ENCODE data around the gene TALDO1. TPM values are rescaled to one million over a fixed set of nuclear protein-coding genes. Genes with fewer than 3 reads are reported as not detected.

TALDO1 gene
- total and polyA plus RNA-seq, 10 of the 15 experiments (the other 5 are each of a cell fraction or from before 2014, with no cell fraction given): 121 to 302 (median 182) TPM

DNA sequence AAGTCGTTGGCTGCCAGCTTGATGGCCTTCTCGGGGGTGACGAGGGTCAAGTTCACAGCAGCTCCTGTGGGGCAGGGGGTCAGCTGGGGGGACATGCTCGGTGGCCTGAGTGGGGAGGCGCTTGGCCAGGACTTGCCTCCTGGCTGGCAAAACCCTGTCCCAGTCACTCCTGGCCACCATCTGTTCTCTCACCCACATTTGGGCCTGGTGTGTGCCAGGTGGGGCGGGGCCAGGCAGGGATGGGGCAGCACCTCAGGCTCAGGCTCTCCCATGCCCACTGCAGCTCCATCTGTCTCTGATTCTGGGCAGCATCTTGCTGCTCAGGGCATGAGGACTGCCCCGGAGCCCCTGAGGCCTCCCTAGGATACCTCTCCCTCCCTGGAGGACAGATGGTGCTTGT is 46.3 kb downstream of the TALDO1 start (continued):
- TF ChIP-seq, protein P1, sequence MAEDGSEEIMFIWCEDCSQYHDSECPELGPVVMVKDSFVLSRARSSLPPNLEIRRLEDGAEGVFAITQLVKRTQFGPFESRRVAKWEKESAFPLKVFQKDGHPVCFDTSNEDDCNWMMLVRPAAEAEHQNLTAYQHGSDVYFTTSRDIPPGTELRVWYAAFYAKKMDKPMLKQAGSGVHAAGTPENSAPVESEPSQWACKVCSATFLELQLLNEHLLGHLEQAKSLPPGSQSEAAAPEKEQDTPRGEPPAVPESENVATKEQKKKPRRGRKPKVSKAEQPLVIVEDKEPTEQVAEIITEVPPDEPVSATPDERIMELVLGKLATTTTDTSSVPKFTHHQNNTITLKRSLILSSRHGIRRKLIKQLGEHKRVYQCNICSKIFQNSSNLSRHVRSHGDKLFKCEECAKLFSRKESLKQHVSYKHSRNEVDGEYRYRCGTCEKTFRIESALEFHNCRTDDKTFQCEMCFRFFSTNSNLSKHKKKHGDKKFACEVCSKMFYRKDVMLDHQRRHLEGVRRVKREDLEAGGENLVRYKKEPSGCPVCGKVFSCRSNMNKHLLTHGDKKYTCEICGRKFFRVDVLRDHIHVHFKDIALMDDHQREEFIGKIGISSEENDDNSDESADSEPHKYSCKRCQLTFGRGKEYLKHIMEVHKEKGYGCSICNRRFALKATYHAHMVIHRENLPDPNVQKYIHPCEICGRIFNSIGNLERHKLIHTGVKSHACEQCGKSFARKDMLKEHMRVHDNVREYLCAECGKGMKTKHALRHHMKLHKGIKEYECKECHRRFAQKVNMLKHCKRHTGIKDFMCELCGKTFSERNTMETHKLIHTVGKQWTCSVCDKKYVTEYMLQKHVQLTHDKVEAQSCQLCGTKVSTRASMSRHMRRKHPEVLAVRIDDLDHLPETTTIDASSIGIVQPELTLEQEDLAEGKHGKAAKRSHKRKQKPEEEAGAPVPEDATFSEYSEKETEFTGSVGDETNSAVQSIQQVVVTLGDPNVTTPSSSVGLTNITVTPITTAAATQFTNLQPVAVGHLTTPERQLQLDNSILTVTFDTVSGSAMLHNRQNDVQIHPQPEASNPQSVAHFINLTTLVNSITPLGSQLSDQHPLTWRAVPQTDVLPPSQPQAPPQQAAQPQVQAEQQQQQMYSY (CRISPR knock-in tag; IDR thresholded peaks at IDR 0.05): no peak

DNA sequence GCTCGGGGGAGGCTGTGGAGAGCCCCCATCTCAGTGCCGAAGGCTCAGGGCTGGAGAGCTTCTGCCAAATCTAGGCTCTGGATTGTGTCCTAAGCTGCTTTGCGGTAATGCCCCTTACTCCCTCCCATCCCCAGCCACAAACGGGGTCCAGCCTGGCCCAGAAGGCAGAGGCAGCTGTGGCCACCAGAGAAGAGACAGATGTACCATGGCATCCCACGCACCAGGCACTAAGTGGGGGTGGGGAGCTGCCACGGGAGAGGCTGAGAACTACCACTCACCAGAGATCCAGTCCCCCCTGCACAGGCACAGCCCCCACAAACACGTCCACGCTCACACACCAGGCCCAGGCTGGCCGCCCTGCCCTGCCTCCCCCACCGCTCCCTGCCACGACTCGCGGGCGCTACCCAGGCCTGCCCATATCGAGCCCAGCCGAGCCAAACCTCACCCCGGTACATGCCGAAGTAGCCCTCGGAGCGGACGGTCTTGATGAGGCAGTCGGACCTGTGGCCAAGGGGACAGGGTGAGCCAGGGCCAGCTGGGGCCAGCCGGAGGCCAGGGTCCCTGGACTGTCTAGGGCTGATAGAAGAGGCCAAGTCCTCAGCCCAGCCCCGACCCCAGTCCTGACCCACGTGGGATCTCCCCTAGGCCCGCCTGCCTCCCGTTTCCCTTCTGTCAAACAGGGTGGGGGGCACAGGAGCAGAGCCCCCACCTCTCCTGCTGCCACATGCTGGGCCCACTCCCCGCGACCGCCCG is 46.9 kb downstream of the TALDO1 start:
- DNase-seq (ENCODE audit: low read depth, low spot score) (no peak), ATAC-seq (no peak), FAIRE-seq (no peak)
- ChIA-PET POLR2A (no interaction called here), CTCF (no interaction called here), RAD21 (ENCODE audit: unreplicated experiment) (interaction anchor here (0.6 kb wide), 1 partner anchor 108 kb away, joined by 3 read pairs; no protein-coding TSS in a partner anchor), SMC1A (ENCODE audit: uncharacterized antibody, unreplicated experiment) (no interaction called here)
- peaks cover 0 to 9% of the 10 kb centered on the region in 2 experiments; a peak in 2 of 4 replicates for H3K36me3 ChIP-seq (ENCODE audit: control insufficient read depth in 2 of 2, insufficient read depth in 2 of 2, low read length in 1 of 2)
- intact Hi-C loops (cut with micrococcal nuclease; ENCODE audit: unreplicated experiment) (no loop called here), in situ Hi-C loops (cut with MboI) (no loop called here)
- WGBS (ENCODE audit: insufficient coverage, insufficient replicate concordance, low lambda C conversion rate, missing lambda C conversion rate): 87% methylated on average over 31 of the region's 31 CpGs
- H3K9ac ChIP-seq (ENCODE audit: control insufficient read depth, insufficient read depth, low read length): no peak overlapping the region
- no peak overlapping the region for H2AFZ ChIP-seq (ENCODE audit: control insufficient read depth, low read depth, low read length)
- peaks cover 30% of the 10 kb centered on the region for H3K79me2 ChIP-seq (ENCODE audit: control insufficient read depth, insufficient read depth, low read length)
- no TSS peak for BruUV-seq (replicated peaks)
- H3K27ac ChIP-seq (ENCODE audit: control insufficient read depth, insufficient read depth): no peak overlapping the region
- peak overlapping the region; percentile 77 for H3K4me2 ChIP-seq (ENCODE audit: control insufficient read depth, insufficient read depth)
- no peaks in the 10 kb centered on the region for H3K27me3 ChIP-seq (replicated peaks in 1 of 2; ENCODE audit: control insufficient read depth in 2 of 2, insufficient read depth in 2 of 2, low read length in 1 of 2)
- peaks cover 20% of the 10 kb centered on the region for H3K4me1 ChIP-seq (ENCODE audit: control insufficient read depth, insufficient read depth, low read length)
- H3K4me3 ChIP-seq: no peak overlapping the region
- no peaks in the 10 kb centered on the region for H3K9me3 ChIP-seq (replicated peaks; ENCODE audit: control insufficient read depth, insufficient read depth, low read length)
- H4K20me1 ChIP-seq (ENCODE audit: control insufficient read depth, insufficient read depth): no peaks in the 10 kb centered on the region
- TF ChIP-seq STAT1 (conservative IDR thresholded peaks at IDR 0.05) (no peak), TAF1 (IDR thresholded peaks at IDR 0.05; ENCODE audit: borderline replicate concordance, low read depth, low read length) (no peak), ZNF384 (IDR thresholded peaks at IDR 0.05; ENCODE audit: borderline replicate concordance, low read depth, low read length) (no peak), RBBP5 (conservative IDR thresholded peaks at IDR 0.05) (no peak), USF1 (IDR thresholded peaks at IDR 0.05; ENCODE audit: borderline replicate concordance, extremely low read length, insufficient read depth, low read depth, low read length) (peak; percentile 3), ZNF24 (IDR thresholded peaks at IDR 0.05) (no peak)

Measured in GM12878 (cell line).